Suprapubic skin (tissue), 3 donors: ENCODE results near the gene TLE4.

ENCODE experiments used
- CTCF ChIP-seq, 2 donors: fragments of 200-600 bp in 1 of 2; fragments of 450-650 bp in 1 of 2; sonication (generic) in 1 of 2; IDR thresholded peaks; one replicate each; pipeline ENCODE4 v1.5.1; 2016 to 2019; ENCODE audit warnings: antibody characterized with exemption in 2 of 2, mild to moderate bottlenecking in 1 of 2, moderate library complexity in 1 of 2
- EP300 ChIP-seq: sonication (generic); formaldehyde crosslinking; IDR thresholded peaks from one replicate; pipeline ENCODE4 v1.6.1; 2017; ENCODE audit warnings: antibody characterized with exemption
- POLR2A ChIP-seq, 2 donors: fragments of 450-650 bp; IDR thresholded peaks; one replicate each; pipeline ENCODE4 v1.6.1; 2017; ENCODE audit warnings: antibody characterized with exemption in 2 of 2, mild to moderate bottlenecking in 2 of 2, moderate library complexity in 2 of 2

- no peak for TF ChIP-seq CTCF (IDR thresholded peaks at IDR 0.05)
- TF ChIP-seq POLR2A (IDR thresholded peaks at IDR 0.05): no peak
- no peak for TF ChIP-seq EP300
Measured at GRCh38 chr9:79555474-79556089, 16.2 kb upstream of the TLE4 start.
